SIG-M5 treated with dmso at 0.1 percent for 504 hours (cell line): ENCODE data around the gene EXOC1L.

Experiments used
- DNase-seq: peaks from one replicate; lab custom pipeline; 2025; ENCODE audit not compliant: unreplicated experiment; lab: John Stamatoyannopoulos, UW

EXOC1L gene

GRCh38 chr4:55819634-55820033 lies at the start of gene EXOC1L:
Gene EXOC1L, plus strand, starts transcription at chr4:55819790. Its CDS starts 237 bp downstream, at chr4:55820027.
- no peak for DNase-seq

GRCh38 chr4:55770662-55771061 lies 48.9 kb upstream of the EXOC1L start:
- DNase-seq, result no peak

DNA sequence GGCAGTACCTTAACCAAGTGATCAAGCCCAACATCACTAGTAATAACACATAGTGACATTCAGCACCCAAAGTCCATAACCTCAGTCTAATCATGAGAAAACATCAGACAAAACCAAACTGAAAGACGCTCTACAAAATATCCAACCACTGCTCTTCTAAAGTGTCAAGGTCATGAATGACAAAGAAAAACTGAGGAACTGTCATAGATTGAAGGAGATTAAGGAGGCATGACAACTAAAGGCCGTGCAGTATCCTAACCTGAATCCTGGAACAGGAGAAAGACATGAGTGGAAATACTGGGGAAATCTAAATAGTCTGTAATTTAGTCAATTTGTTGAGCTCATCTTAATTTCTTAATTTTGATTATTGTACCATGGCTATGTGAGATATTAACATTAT lies 38.2 kb upstream of the EXOC1L start:
- DNase-seq, result no peak

DNA sequence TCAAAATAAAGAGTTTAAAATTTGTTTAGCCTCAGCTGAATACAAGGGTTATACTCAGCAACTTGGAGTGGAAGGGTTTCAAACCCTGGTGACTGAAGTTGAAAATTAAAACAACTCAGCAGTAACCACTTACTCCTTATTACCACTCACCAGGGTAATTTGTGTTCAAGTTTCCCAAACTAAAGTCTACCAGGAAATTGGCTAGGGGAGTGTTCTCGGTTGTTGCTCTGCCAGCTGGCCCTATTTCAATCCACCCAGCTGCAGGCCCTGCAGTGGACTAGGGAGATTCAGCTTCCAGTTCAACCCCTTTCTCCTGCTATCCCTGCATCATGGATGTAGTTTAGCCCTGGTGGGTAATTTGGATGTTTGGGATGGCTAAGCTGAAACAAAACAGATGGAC lies 37.8 kb upstream of the EXOC1L start:
- DNase-seq, result no peak

GRCh38 chr4:55783584-55783983 lies 36.0 kb upstream of the EXOC1L start:
- DNase-seq, result no peak

GRCh38 chr4:55784747-55785146 lies 34.8 kb upstream of the EXOC1L start:
- DNase-seq, result no peak

GRCh38 chr4:55791666-55792065 lies 27.9 kb upstream of the EXOC1L start:
- no peak for DNase-seq

DNA sequence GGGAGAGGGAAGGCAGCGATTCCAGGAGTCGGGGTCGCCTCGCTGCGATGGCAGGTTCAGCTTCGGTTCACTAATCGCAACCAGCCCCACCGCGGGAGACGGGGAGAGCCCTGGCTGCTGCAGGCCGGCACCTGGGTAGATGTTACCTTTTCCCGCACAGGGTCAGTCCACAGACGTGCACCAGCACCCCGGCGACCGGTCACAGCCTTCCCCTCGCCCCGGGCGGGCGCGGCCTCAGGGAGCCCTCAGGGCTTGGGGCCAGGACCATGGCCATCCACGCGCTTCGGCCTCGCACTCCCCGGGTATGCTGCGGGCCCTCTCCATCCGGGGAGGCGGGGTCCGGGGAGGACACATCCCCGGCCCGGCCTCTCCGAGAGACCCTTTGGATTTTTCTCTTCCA lies 26.1 kb upstream of the EXOC1L start:
- DNase-seq, result no peak

- no peak for DNase-seq
These were observed 25.5 kb upstream of the EXOC1L start for GRCh38 chr4:55794053-55794452.

DNA sequence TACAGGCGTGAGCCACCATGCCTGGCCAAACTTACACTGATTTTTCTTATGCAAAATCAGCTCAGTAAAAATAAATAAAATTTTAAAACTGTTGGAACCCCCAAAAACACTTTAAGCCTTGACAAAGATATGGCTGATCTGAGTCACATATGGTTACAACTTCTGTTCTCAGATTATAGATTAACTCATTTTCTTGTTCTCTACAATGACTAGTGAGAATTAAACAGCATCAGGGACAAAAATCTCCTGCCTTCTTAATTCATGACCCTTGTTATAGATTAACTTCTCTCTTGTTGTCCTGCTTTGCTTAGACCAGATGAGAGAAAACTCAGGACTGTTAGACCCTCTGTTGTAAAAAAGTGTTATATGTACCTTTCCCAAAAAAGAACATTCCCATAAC lies 24.2 kb upstream of the EXOC1L start:
- DNase-seq, result no peak

DNA sequence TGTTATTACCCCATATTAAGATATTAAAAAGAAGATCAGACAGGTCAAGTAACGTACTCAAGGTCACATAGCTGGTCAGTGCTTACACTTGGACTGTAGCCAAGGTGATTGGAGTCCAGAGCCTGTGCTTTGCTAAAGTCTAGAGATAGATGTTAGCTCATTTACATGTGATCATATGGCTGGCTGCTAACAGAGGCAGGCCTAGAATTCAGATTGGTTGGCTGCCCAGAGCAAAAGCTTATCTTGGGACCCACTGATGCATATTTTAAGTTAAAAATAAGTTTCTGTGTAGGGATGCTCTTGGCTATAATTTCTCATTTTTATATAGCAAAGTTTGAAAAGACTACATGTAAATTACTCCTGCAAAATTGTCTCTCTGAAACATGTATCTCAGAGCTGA lies 18.1 kb upstream of the EXOC1L start:
- no peak for DNase-seq

GRCh38 chr4:55807556-55807955 lies 12.0 kb upstream of the EXOC1L start:
- DNase-seq, result no peak

GRCh38 chr4:55808186-55808585 lies 11.4 kb upstream of the EXOC1L start:
- no peak for DNase-seq

DNA sequence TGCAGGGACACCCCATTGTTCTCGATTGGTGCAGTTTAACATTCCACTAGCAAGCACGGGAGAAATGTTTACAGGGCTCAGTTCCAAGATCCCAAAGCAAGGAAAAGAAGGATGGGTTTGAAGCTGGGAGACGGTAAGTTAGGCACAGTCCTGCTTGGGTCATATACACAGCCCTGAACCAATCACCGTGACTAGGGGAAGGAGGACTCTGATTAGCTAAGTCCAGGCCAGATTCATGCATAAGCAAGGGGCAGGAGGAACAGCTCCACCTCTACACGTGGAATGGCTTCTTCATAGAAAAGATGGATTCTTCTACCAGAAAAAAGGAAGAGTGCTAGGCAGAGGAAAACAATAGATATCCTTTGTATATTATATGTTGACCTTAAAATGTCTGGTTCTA lies 11.0 kb upstream of the EXOC1L start:
- DNase-seq, result no peak

- DNase-seq, result no peak
These were observed 1.9 kb upstream of the EXOC1L start for GRCh38 chr4:55817691-55818090.

- DNase-seq, result no peak
These were observed 689 bp downstream of the EXOC1L start for GRCh38 chr4:55820279-55820678.

DNA sequence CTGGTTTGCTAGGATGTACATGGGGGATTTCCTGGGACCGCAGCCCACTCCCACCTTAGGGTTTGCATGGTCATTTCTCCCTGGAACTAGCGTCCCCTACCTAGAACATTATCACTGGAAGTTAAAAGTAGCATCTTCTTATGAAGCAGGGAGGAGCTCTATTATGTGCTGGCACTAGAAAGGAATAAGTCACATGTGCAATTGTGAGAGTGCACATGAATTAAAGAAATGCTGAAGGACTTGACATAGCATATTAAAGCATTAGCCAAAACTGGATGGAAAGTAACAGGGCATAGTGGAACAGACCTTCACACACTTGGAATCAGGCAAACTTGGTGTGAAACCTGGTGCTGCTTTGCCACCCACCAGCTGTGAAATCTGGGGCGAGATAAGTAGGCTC lies 2.7 kb downstream of the EXOC1L start:
- DNase-seq, result no peak

GRCh38 chr4:55824865-55825264 lies 5.3 kb downstream of the EXOC1L start:
- DNase-seq, result no peak

DNA sequence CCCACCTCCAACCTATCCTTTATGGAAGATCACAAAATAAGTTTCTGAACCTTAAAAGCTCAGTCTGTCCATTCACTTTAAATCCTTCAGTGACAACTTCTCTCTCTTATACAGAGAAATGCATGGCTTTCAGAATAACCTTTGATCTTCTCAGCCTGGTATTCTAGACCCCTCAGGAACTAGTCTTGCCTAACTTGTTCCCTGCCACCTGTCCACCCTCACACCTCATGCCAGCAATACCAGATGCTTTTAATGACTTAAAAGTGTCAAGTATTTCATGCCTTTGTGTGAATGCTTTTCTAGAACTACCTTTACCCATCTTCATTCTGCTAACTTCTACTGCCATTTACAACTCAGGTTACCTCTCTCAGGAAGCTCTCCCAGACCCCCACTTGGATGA lies 7.4 kb downstream of the EXOC1L start:
- DNase-seq, result no peak

DNA sequence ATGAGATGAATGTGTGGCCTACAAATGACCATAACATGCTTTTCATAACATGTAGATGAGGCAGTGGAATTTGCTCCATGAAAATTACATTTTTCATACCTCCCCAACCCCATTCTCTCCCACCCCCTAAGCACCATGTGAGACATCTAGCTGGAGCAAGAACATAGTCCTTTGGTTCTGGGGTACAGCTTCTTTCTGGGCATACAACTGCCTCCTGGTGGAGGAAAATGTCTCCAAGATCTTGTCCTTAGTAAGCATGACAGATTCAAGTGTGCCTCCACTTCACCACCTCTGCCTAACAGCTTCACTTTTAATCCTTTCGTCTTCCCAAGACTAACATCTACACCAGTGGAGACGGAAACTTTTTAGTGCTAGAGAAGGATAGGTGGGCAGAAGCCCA lies 8.0 kb downstream of the EXOC1L start:
- no peak for DNase-seq

DNA sequence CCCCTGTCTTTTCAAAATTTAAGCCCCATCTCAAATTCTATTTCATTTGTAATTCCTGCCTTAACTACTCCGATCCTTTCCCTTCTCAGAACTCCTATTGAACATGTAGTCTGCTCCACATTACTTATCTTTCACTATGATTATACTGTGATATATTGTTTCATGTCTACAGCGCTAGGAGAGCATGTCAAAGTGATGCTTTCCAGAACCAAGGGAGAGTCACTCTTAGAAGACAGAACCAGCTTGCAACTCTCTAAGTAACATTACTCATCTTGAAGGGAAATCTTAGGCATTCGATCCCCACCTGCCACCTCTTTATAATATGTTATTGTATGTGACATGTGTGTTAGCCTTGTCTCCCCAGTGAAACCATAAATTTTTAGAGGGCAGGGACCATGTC lies 10.5 kb downstream of the EXOC1L start:
- no peak for DNase-seq

- no peak for DNase-seq
These were observed 11.1 kb downstream of the EXOC1L start for GRCh38 chr4:55830716-55831115.

- DNase-seq, result no peak
These were observed 14.7 kb downstream of the EXOC1L start for GRCh38 chr4:55834086-55834795.
